Smooth muscle cell (in vitro differentiated cells): ENCODE data around the gene TRAF5. TPM values are rescaled to one million over a fixed set of nuclear protein-coding genes. Genes with fewer than 3 reads are reported as not detected.
A peak's percentile ranks its signal among the peaks of the same experiment; 100 is the strongest.

Experiments
- DNase-seq: peaks from one replicate; lab custom pipeline; 2025; ENCODE audit not compliant: unreplicated experiment; lab: John Stamatoyannopoulos, UW
- H2AFZ ChIP-seq: fragments of 200-600 bp; sonication (generic); 2 replicates; pipeline ENCODE4 v1.6.0; 2016; ENCODE audit warnings: antibody characterized with exemption, low read depth, mild to moderate bottlenecking
- H3F3A ChIP-seq: fragments of 200-600 bp; sonication (generic); 2 replicates; pipeline ENCODE4 v1.6.0; 2017; ENCODE audit warnings: antibody characterized with exemption, low read depth
- H3K27ac ChIP-seq: fragments of 200-600 bp; sonication (generic); 2 replicates; pipeline ENCODE4 v1.5.1; 2016; ENCODE audit warnings: low read depth, mild to moderate bottlenecking
- H3K27me3 ChIP-seq: fragments of 200-600 bp; sonication (generic); 2 replicates; pipeline ENCODE4 v1.6.1; 2016; ENCODE audit warnings: low read depth, mild to moderate bottlenecking
- H3K36me3 ChIP-seq: fragments of 200-600 bp; sonication (generic); 2 replicates; pipeline ENCODE4 v1.5.1; 2016; ENCODE audit warnings: low read depth
- H3K4me1 ChIP-seq: fragments of 200-600 bp; sonication (generic); 2 replicates; pipeline ENCODE4 v1.5.1; 2016; ENCODE audit warnings: low read depth
- H3K4me2 ChIP-seq: fragments of 200-600 bp; sonication (generic); 2 replicates; pipeline ENCODE4 v1.6.0; 2016; ENCODE audit warnings: mild to moderate bottlenecking
- H3K4me3 ChIP-seq: fragments of 200-600 bp; sonication (generic); 2 replicates; pipeline ENCODE4 v1.5.1; 2016; ENCODE audit warnings: mild to moderate bottlenecking
- H3K79me2 ChIP-seq: fragments of 200-600 bp; sonication (generic); 2 replicates; pipeline ENCODE4 v1.6.0; 2016; ENCODE audit warnings: low read depth, mild to moderate bottlenecking
- H3K9ac ChIP-seq: fragments of 200-600 bp; sonication (generic); 2 replicates; pipeline ENCODE4 v1.6.0; 2016; ENCODE audit warnings: low read depth
- H3K9me3 ChIP-seq: fragments of 200-600 bp; sonication (generic); replicated peaks from 2 replicates; pipeline ENCODE4 v1.5.1; 2016; ENCODE audit warnings: low read depth
- H4K20me1 ChIP-seq: fragments of 200-600 bp; sonication (generic); 2 replicates; pipeline ENCODE4 v1.6.0; 2016; ENCODE audit warnings: low read depth
- WGBS: methylation state at CpG from one replicate; pipeline ENCODE4 v1.1.7; 2016; ENCODE audit warnings: low lambda C conversion rate; 5-methylcytosine and 5-hydroxymethylcytosine counted together
- polyA plus RNA-seq: library from polyadenylated mRNA; unstranded; fragments of >200 nt; fragmentation: Nextera tagmentation; extraction: Ambion mirVana; gene quantifications from 2 replicates; pipeline ENCODE4 v1.2.1, GENCODE V29; 2016
- total RNA-seq: library from RNA; depleted of rRNA; stranded (reverse); fragments of >200 nt; gene quantifications from 2 replicates; pipeline ENCODE4 v1.2.3, GENCODE V29; 2014
- TF ChIP-seq, protein P1 (sequence below): fragments of 200-600 bp; sonication (generic); IDR thresholded peaks from 2 replicates; pipeline ENCODE4 v1.5.1; 2017; ENCODE audit warnings: borderline replicate concordance, mild to moderate bottlenecking, antibody characterized with exemption; ENCODE audit not compliant: insufficient read depth, poor library complexity, severe bottlenecking

Gene TRAF5
- total and polyA plus RNA-seq, 2 experiments from 2014 or later, result 6.1 to 15.0 TPM

DNA sequence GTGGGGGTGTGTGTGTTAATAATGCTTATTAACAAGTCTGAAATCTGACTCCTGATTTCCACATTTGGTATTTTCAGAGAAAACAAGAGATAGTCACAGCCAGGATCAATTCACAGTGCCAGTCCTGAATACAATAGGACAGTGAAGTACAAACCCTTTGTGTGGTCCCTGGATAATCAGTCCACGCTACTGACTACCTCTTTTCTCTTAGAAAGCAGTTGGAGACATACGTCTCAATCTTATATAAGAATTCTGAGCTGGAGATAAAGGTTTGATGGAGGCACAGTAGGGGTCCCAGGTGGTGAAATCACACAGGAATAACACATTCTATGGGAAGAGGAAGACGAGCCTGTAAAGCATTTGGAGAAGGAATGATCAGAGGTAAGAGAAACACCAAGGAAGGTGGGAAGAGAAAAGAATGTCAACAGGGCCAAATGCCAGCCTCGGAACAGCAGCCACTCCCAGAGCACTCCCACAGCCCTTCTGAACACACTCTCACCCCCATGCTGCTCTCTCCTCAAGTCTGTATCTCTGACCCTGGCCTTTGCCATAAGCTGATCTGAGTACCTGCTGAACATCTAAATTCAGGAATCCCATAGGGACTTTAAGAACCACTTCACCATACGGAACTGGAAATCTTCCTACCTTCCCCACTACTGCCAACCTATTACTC, 48.6 kb downstream of the TRAF5 start:
- H3K9me3 ChIP-seq, result no peaks in the 10 kb centered on the region
- H3F3A ChIP-seq, result no peaks in the 10 kb centered on the region
- DNase-seq, result no peak
- H3K36me3 ChIP-seq, result peaks cover 5% of the 10 kb centered on the region
- no peaks in the 10 kb centered on the region for H4K20me1 ChIP-seq
- H3K9ac ChIP-seq, result no peak overlapping the region
- TF ChIP-seq, protein P1, sequence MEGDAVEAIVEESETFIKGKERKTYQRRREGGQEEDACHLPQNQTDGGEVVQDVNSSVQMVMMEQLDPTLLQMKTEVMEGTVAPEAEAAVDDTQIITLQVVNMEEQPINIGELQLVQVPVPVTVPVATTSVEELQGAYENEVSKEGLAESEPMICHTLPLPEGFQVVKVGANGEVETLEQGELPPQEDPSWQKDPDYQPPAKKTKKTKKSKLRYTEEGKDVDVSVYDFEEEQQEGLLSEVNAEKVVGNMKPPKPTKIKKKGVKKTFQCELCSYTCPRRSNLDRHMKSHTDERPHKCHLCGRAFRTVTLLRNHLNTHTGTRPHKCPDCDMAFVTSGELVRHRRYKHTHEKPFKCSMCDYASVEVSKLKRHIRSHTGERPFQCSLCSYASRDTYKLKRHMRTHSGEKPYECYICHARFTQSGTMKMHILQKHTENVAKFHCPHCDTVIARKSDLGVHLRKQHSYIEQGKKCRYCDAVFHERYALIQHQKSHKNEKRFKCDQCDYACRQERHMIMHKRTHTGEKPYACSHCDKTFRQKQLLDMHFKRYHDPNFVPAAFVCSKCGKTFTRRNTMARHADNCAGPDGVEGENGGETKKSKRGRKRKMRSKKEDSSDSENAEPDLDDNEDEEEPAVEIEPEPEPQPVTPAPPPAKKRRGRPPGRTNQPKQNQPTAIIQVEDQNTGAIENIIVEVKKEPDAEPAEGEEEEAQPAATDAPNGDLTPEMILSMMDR, result no peak
- peaks cover 9% of the 10 kb centered on the region for H3K4me1 ChIP-seq
- 77% methylated on average over 5 of the region's 5 CpGs for WGBS
- no peak overlapping the region for H3K4me3 ChIP-seq
- H2AFZ ChIP-seq, result no peak overlapping the region
- H3K4me2 ChIP-seq, result no peak overlapping the region
- H3K27ac ChIP-seq, result no peak overlapping the region
- H3K79me2 ChIP-seq, result no peaks in the 10 kb centered on the region
- no peaks in the 10 kb centered on the region for H3K27me3 ChIP-seq

DNA sequence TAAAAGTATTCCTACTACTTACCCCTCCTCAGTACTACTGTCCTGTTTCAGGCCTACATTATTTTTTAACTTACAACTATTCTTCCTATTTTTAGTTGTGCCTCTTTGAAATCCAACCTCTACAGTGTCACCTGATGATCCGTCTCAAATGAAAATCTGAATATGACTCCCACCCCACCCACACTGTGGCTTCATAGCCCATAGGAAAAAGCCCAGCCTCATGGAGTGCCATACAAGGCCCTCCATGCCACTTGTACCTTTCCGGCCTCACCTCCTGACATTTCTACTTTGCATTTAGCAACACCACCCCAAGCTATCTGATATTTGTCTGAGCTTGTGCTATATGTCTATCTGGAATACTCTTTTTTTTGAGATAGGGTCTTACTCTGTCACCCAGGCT, 49.3 kb downstream of the TRAF5 start:
- TF ChIP-seq, protein P1, result no peak
- no peaks in the 10 kb centered on the region for H3K9me3 ChIP-seq
- H3K9ac ChIP-seq, result no peak overlapping the region
- no peak overlapping the region for H3K4me2 ChIP-seq
- H3K4me3 ChIP-seq, result no peak overlapping the region
- H3K4me1 ChIP-seq, result peaks cover 9% of the 10 kb centered on the region
- peaks cover 5% of the 10 kb centered on the region for H3K36me3 ChIP-seq
- H4K20me1 ChIP-seq, result no peaks in the 10 kb centered on the region
- no peaks in the 10 kb centered on the region for H3F3A ChIP-seq
- DNase-seq, result no peak
- H3K27me3 ChIP-seq, result no peaks in the 10 kb centered on the region
- no peak overlapping the region for H2AFZ ChIP-seq
- H3K79me2 ChIP-seq, result no peaks in the 10 kb centered on the region
- no peak overlapping the region for H3K27ac ChIP-seq
- WGBS, result 47% methylated on average over 2 of the region's 2 CpGs

GRCh38 chr1:211376807-211377470, 50.3 kb downstream of the TRAF5 start:
- Histone ChIP-seq H3K27me3 (no peaks in the 10 kb centered on the region), H3K36me3 (peaks cover 5% of the 10 kb centered on the region), H2AFZ (no peak overlapping the region), H3K9me3 (no peaks in the 10 kb centered on the region), H3K9ac (peak overlapping the region; percentile 53), H3K4me1 (peaks cover 9% of the 10 kb centered on the region), H3K27ac (peak overlapping the region; percentile 74), H3K4me3 (no peak overlapping the region), H3F3A (no peaks in the 10 kb centered on the region), H3K4me2 (no peak overlapping the region), H4K20me1 (no peaks in the 10 kb centered on the region), H3K79me2 (no peaks in the 10 kb centered on the region)
- no peak for DNase-seq
- WGBS, result 88% methylated on average over 4 of the region's 4 CpGs
- TF ChIP-seq, protein P1, result no peak
